Ishikawa (cell line): Measurements from ENCODE around the gene RASA2.

Source experiments
- CEBPB ChIP-seq: IDR thresholded peaks from 2 replicates; pipeline ENCODE4 v1.6.1; 2012
- CREB1 ChIP-seq: IDR thresholded peaks from 2 replicates; pipeline ENCODE4 v1.6.1; 2012; ENCODE audit warnings: low read depth
- EGR1 ChIP-seq: IDR thresholded peaks from 2 replicates; pipeline ENCODE4 v1.6.1; 2012
- EP300 ChIP-seq: IDR thresholded peaks from 2 replicates; pipeline ENCODE4 v1.6.1; 2012; ENCODE audit warnings: borderline replicate concordance
- FOXM1 ChIP-seq: IDR thresholded peaks from 2 replicates; pipeline ENCODE4 v1.6.1; 2012; ENCODE audit warnings: low read depth, borderline replicate concordance
- NFIC ChIP-seq: IDR thresholded peaks from 2 replicates; pipeline ENCODE4 v1.6.1; 2012
- RAD21 ChIP-seq: IDR thresholded peaks from 2 replicates; pipeline ENCODE4 v1.6.1; 2012; ENCODE audit warnings: low read depth
- TAF1 ChIP-seq: IDR thresholded peaks from 2 replicates; pipeline ENCODE4 v1.6.1; 2012; ENCODE audit warnings: low read depth, mild to moderate bottlenecking
- TCF12 ChIP-seq: IDR thresholded peaks from 2 replicates; pipeline ENCODE4 v1.6.1; 2012; ENCODE audit warnings: low read depth
- TEAD4 ChIP-seq: IDR thresholded peaks from 2 replicates; pipeline ENCODE4 v1.6.1; 2012
- YY1 ChIP-seq: IDR thresholded peaks from 2 replicates; pipeline ENCODE4 v1.6.1; 2012; ENCODE audit warnings: low read depth
- ZBTB7A ChIP-seq: IDR thresholded peaks from 2 replicates; pipeline ENCODE4 v1.6.1; 2012; ENCODE audit warnings: low read depth
- TF ChIP-seq, protein P1 (sequence below): IDR thresholded peaks from 2 replicates; pipeline ENCODE4 v1.6.1; 2012
- TF ChIP-seq, protein P2 (sequence below): IDR thresholded peaks from 2 replicates; pipeline ENCODE4 v1.6.1; 2012; ENCODE audit warnings: low read depth, mild to moderate bottlenecking
- TF ChIP-seq, protein P3 (sequence below): IDR thresholded peaks from 2 replicates; pipeline ENCODE4 v1.6.1; 2012

RASA2 gene

DNA sequence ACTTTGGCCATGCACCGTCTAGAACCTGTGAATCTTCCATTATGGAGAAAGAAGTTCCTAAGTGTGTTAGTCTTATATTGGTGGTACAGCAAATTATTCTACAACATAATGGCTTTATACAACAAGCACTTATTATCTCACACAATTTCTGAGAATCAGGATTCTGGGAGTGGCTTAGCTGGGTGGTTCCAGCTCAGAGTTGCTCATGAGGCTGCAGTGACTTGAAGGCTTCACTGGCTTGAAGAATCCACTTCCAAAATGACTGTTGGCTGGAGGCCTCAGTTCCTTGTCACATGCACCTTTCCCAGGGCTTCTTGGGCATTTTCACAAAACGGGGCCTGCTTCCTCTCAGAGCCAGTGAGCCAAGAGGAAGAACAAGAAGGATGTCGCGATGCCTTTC, 169.0 kb downstream of the RASA2 start:
- TF ChIP-seq, protein P1, sequence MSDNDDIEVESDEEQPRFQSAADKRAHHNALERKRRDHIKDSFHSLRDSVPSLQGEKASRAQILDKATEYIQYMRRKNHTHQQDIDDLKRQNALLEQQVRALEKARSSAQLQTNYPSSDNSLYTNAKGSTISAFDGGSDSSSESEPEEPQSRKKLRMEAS, result no peak
- no peak for TF ChIP-seq CEBPB
- TF ChIP-seq TEAD4, result no peak
- TF ChIP-seq YY1, result no peak

DNA sequence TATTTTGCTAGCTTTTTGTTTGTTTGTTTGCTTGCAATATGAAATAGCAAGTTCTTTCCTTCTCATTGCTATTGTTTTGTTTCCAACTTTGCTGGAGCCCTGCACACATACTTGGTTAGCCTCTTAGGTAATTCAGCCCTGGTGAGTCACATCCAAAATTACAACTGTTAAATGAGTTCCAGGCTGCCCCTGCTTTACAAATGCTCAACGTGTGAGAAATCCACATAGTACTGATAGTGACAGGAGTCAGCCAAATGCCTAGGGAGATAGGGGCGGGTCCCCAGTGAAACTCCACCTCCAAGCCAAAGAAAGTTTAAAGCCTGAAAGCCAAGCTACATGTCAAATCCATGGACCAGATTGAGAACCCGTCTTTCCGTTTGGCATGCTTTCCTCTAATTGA, 169.9 kb downstream of the RASA2 start:
- TF ChIP-seq NFIC, result no peak
- no peak for TF ChIP-seq TCF12
- no peak for TF ChIP-seq CEBPB
- no peak for TF ChIP-seq YY1
- no peak for TF ChIP-seq TEAD4
- TF ChIP-seq RAD21, result no peak
- TF ChIP-seq FOXM1, result no peak
- TF ChIP-seq, protein P1, result no peak
- TF ChIP-seq, protein P2, sequence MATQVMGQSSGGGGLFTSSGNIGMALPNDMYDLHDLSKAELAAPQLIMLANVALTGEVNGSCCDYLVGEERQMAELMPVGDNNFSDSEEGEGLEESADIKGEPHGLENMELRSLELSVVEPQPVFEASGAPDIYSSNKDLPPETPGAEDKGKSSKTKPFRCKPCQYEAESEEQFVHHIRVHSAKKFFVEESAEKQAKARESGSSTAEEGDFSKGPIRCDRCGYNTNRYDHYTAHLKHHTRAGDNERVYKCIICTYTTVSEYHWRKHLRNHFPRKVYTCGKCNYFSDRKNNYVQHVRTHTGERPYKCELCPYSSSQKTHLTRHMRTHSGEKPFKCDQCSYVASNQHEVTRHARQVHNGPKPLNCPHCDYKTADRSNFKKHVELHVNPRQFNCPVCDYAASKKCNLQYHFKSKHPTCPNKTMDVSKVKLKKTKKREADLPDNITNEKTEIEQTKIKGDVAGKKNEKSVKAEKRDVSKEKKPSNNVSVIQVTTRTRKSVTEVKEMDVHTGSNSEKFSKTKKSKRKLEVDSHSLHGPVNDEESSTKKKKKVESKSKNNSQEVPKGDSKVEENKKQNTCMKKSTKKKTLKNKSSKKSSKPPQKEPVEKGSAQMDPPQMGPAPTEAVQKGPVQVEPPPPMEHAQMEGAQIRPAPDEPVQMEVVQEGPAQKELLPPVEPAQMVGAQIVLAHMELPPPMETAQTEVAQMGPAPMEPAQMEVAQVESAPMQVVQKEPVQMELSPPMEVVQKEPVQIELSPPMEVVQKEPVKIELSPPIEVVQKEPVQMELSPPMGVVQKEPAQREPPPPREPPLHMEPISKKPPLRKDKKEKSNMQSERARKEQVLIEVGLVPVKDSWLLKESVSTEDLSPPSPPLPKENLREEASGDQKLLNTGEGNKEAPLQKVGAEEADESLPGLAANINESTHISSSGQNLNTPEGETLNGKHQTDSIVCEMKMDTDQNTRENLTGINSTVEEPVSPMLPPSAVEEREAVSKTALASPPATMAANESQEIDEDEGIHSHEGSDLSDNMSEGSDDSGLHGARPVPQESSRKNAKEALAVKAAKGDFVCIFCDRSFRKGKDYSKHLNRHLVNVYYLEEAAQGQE, result no peak
- TF ChIP-seq EP300, result no peak
- no peak for TF ChIP-seq TAF1
- no peak for TF ChIP-seq CREB1

DNA sequence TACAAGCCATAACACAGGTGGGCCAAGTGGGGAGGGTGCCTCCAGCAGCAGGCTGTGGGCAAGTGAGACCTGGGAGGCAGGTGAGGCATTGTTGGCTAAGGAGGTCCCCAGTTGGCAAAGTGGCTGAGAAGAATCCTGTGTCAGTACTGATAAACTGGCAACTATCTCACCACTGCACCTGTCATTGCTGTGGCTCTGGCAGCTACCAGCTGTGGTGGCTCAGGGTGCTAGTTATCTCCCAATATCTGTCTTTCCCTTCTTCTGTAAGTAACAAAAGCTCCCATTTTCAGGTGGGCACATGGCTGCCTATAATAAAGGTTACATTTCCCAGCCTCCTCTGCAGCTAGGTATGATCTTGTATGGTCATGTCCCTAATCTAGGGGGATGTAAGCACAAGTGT, 170.7 kb downstream of the RASA2 start:
- TF ChIP-seq EGR1 (no peak), RAD21 (no peak), EP300 (no peak), CREB1 (no peak), FOXM1 (no peak), CEBPB (no peak), TEAD4 (no peak), TCF12 (no peak), YY1 (no peak), TAF1 (no peak), ZBTB7A (no peak), NFIC (no peak)
- TF ChIP-seq, protein P1, result no peak
- TF ChIP-seq, protein P2, result no peak
- TF ChIP-seq, protein P3, sequence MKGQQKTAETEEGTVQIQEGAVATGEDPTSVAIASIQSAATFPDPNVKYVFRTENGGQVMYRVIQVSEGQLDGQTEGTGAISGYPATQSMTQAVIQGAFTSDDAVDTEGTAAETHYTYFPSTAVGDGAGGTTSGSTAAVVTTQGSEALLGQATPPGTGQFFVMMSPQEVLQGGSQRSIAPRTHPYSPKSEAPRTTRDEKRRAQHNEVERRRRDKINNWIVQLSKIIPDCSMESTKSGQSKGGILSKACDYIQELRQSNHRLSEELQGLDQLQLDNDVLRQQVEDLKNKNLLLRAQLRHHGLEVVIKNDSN, result no peak

DNA sequence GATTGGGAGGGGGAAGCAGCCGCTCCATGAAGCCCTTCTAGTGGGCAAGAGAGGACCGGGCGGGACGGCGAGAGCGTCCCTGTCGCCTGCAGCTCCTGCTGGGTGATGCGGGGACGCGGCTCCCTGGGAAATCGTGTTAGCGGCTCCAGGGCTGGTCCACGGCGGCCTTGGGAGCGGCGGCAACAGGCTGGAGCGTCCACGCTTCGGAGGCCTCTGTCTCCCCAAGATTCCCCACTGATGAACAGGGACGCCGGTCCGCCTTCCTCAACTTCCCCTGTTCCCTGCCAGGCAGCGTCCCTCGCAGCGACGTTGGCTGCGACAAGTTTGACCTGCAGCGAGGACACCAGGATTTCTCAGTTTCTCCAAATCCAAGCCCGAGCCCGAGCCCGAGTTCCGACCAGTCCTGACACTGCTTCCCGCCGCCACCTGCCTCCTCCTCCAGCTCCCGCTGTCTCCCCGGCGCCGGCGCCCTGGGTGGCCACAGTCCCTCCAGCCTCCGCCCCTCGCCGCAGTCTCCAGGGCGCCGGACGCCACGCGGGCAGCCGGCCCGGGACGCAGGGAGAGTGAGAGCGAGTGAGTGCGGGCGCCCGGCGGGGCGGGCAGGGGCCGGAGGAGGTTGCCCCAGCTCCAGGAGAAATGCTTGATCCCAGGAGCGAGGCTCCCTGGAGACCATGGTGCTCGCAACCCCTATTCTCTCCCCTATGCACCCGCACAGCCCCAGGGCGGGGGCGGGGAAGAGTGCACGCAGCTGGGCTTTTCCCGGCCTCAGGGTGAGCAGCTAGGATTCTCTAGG, 173.2 kb downstream of the RASA2 start:
- TF ChIP-seq TEAD4 (no peak), TCF12 (no peak; the same call in 1 of the 2 replicates), EGR1 (peak; percentile 33; the same call in 1 of the 2 replicates), CEBPB (no peak), FOXM1 (no peak), CREB1 (no peak)
- TF ChIP-seq, protein P3, result no peak
- TF ChIP-seq, protein P1, result peak; percentile 70

DNA sequence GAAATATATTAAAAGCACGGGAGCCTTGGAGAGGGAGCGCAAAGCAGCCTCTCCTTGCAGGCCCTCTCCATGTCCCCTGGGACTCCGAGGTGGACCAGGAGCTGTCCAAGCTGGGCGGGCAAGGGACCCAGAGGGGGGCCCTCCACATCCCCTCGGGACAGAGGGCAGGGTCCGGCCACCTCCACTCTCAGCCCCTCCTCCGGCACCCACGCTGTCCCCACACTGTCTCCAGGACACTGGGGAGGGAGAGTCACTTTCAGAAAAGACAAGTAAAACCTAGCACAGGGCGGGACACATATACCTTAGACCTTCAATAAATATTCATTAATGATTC, 173.8 kb downstream of the RASA2 start:
- TF ChIP-seq, protein P2, result peak; percentile 38
- TF ChIP-seq YY1 (0 out of 2 replicates have a peak, but pooled peaks have one; percentile 0), CREB1 (no peak), NFIC (no peak)
